K562 (cell line): ENCODE data around the gene OR6V1. TPM values are rescaled to one million over a fixed set of nuclear protein-coding genes. Genes with fewer than 3 reads are reported as not detected.

ENCODE experiments used
- ATAC-seq: fragments of 200-7000 bp; cut with Tn5 transposase; 3 replicates; pipeline ENCODE4 v1.9.1; 2020; ENCODE audit warnings: moderate library complexity
- Bru-seq: library from RNA; stranded (reverse); fragments of 400-500 nt; gene quantifications from one replicate; lab custom pipeline; 2021; lab: Mats Ljungman, UMichigan
- BruChase-seq, 2 experiments: library from RNA; stranded (reverse); fragments of 400-500 nt; gene quantifications; one replicate each; lab custom pipeline; 2021; lab: Mats Ljungman, UMichigan
- BruUV-seq: library from RNA; stranded (reverse); fragments of 400-500 nt; replicated peaks from 2 replicates; lab custom pipeline; 2021; lab: Mats Ljungman, UMichigan
- CTCF ChIA-PET: fragments of 300-600 bp; formaldehyde crosslinking; extraction: SDS; loops from one replicate; lab custom pipeline; 2021; ENCODE audit warnings: low intra/inter-chr PET ratio; lab: Yijun Ruan, JAX
- POLR2A ChIA-PET: fragments of 300-600, 350-650 bp; sonication (Branson Sonifier 250); formaldehyde crosslinking; extraction: SDS; loops from one replicate; lab custom pipeline; 2021; ENCODE audit warnings: antibody characterized with exemption, inconsistent platforms; lab: Yijun Ruan, JAX
- DNase-seq, 4 experiments: peaks; one replicate each; pipeline versions ENCODE4 v3.0.0 to v3.0.0-alpha.2; 2011 to 2018; ENCODE audit warnings: low spot score in 3 of 4, mixed read lengths in 3 of 4; ENCODE audit errors: extremely low read depth in 1 of 4
- FAIRE-seq: peaks from 2 replicates; lab custom pipeline; 2011; peaks lifted over from hg19 to GRCh38; lab: Jason Lieb, UNC
- H2AFZ ChIP-seq: 2 replicates; pipeline ENCODE4 v1.6.0; 2011; ENCODE audit warnings: low read depth, low read length, control low read depth, inconsistent platforms
- H3K27ac ChIP-seq: fragments of 200-600 bp; 3 replicates; pipeline ENCODE4 v1.8.0; 2011; ENCODE audit warnings: low read depth, mild to moderate bottlenecking, control low read depth, inconsistent platforms, low read length, moderate library complexity, mixed read lengths; ENCODE audit errors: extremely low read depth
- H3K27me3 ChIP-seq, 2 experiments: fragments of 300-600 bp in 1 of 2; 2 replicates in 1 of 2; 3 replicates in 1 of 2; pipeline versions ENCODE4 v1.6.0 to v1.8.0; 2011; ENCODE audit warnings: inconsistent platforms in 2 of 2, low read length in 2 of 2, mild to moderate bottlenecking in 1 of 2, mixed read lengths in 1 of 2, moderate library complexity in 1 of 2; ENCODE audit not compliant: control insufficient read depth in 2 of 2, insufficient read depth in 2 of 2
- H3K36me3 ChIP-seq: fragments of 300-600 bp; 3 replicates; pipeline ENCODE4 v1.8.0; 2011; ENCODE audit warnings: mild to moderate bottlenecking, low read length, inconsistent platforms; ENCODE audit not compliant: control insufficient read depth, insufficient read depth
- H3K4me1 ChIP-seq, 2 experiments: fragments of 200-600 bp in 1 of 2; replicated peaks in 1 of 2; 2 replicates in 1 of 2; 3 replicates in 1 of 2; pipeline versions ENCODE4 v1.5.1 to v1.8.0; 2011; ENCODE audit warnings: inconsistent platforms in 2 of 2, low read length in 2 of 2, mild to moderate bottlenecking in 1 of 2, mixed read lengths in 1 of 2, moderate library complexity in 1 of 2; ENCODE audit not compliant: control insufficient read depth in 2 of 2, insufficient read depth in 2 of 2
- H3K4me2 ChIP-seq: 2 replicates; pipeline ENCODE4 v1.6.1; 2011; ENCODE audit warnings: low read length, control low read depth, inconsistent platforms, mixed read lengths; ENCODE audit not compliant: insufficient read depth
- H3K4me3 ChIP-seq: fragments of 200-600 bp; sonication (generic), shearing (Covaris generic); 2 replicates; pipeline ENCODE4 v1.5.1; 2016; ENCODE audit warnings: control low read depth, inconsistent platforms
- H3K79me2 ChIP-seq: fragments of 200-600 bp; 3 replicates; pipeline ENCODE4 v1.8.0; 2011; ENCODE audit warnings: low read length, inconsistent platforms; ENCODE audit not compliant: control insufficient read depth, insufficient read depth
- H3K9ac ChIP-seq, 2 experiments: 2 replicates each; pipeline versions ENCODE4 v1.6.0 to v1.6.1; 2011; ENCODE audit warnings: low read depth in 2 of 2, low read length in 2 of 2, control low read depth in 1 of 2, inconsistent platforms in 1 of 2, mild to moderate bottlenecking in 1 of 2, mixed read lengths in 1 of 2; ENCODE audit not compliant: insufficient read depth in 1 of 2
- H3K9me1 ChIP-seq: one replicate; pipeline ENCODE4 v1.6.0; 2011; ENCODE audit warnings: inconsistent platforms, mild to moderate bottlenecking, low read length, moderate library complexity; ENCODE audit not compliant: control insufficient read depth, insufficient read depth
- H3K9me3 ChIP-seq: replicated peaks from 2 replicates; pipeline ENCODE4 v1.5.1; 2011; ENCODE audit warnings: low read depth, low read length, inconsistent platforms; ENCODE audit not compliant: control insufficient read depth, insufficient read depth
- H4K20me1 ChIP-seq: replicated peaks from 2 replicates; pipeline ENCODE4 v1.6.1; 2011; ENCODE audit warnings: low read length, inconsistent platforms, mixed read lengths; ENCODE audit not compliant: control insufficient read depth, insufficient read depth
- ZNF444 ChIP-seq: fragments of 250-450 bp; sonication (Bioruptor Pico); IDR thresholded peaks from 2 replicates; pipeline ENCODE4 v1.4.0; 2020; ENCODE audit warnings: mild to moderate bottlenecking, moderate library complexity
- WGBS: fragments of 100-300 bp; shearing (Covaris generic); methylation state at CpG from one replicate; pipeline ENCODE4 v1.1.6; 2016; ENCODE audit warnings: low coverage, mixed read lengths; ENCODE audit not compliant: insufficient coverage; ENCODE audit errors: missing lambda C conversion rate; 5-methylcytosine and 5-hydroxymethylcytosine counted together
- in situ Hi-C: fragments of 300-500 bp; cut with MboI; formaldehyde crosslinking; loops from 4 replicates; pipeline ENCODE4 v1.15.0; 2018; ENCODE audit warnings: inconsistent platforms, mixed read lengths
- intact Hi-C: fragments of 100-400 bp; cut with micrococcal nuclease; formaldehyde crosslinking; loops from 2 replicates; pipeline ENCODE4 v1.14.2; 2022
- long read RNA-seq, 3 experiments: library from polyadenylated mRNA in 2 of 3; library from RNA in 1 of 3; unstranded in 2 of 3; stranded (forward) in 1 of 3; transcript quantifications; one replicate each; pipeline ENCODE4 v2.0.0, GENCODE V29; 2019 to 2022
- polyA minus RNA-seq, 3 experiments: library from RNA; depleted of rRNA, polyadenylated mRNA; stranded (reverse); fragments of >200 nt; gene quantifications; 2 replicates each; pipeline ENCODE4 v1.2.3, GENCODE V29; 2011
- polyA plus RNA-seq, 8 experiments: library from polyadenylated mRNA; depleted of rRNA in 4 of 8; stranded (reverse) in 5 of 8; unstranded in 3 of 8; fragments of >200 nt; fragmentation: Nextera tagmentation in 2 of 8; fragmentation: Illumina TruSeq in 1 of 8; extraction: Ambion mirVana in 2 of 8; extraction: Trizol in 1 of 8; gene quantifications; 2 replicates each; pipeline versions ENCODE4 v1.2.1 to v1.2.3, GENCODE V29; 2011 to 2014; ENCODE audit warnings: inconsistent platforms in 1 of 8, missing spikeins in 1 of 8
- total RNA-seq, 7 experiments: library from RNA; depleted of rRNA in 6 of 7; stranded (reverse); fragments of >200 nt in 6 of 7; fragmentation: Illumina TruSeq in 2 of 7; extraction: Trizol in 2 of 7; gene quantifications; 2 replicates each; pipeline versions ENCODE4 v1.2.1 to v1.2.3, GENCODE V29; 2011 to 2021; ENCODE audit warnings: low replicate concordance in 1 of 7

Gene OR6V1
- not detected in 2 replicates for total RNA-seq (2011; cell fraction: chromatin; rRNA removed; ENCODE audit: low replicate concordance)
- total RNA-seq (2011; cell fraction: nucleolus; rRNA removed), result not detected in 2 replicates
- not detected in 2 replicates for total RNA-seq (2011; cell fraction: nucleoplasm; rRNA removed)
- total RNA-seq (2014; rRNA removed) (not detected in 2 replicates), total RNA-seq (2014; rRNA removed; fragmentation: Illumina TruSeq; extraction: Trizol) (not detected in 2 replicates), total RNA-seq (2015; rRNA removed; fragmentation: Illumina TruSeq; extraction: Trizol) (not detected in 2 replicates), total RNA-seq (2021) (not detected in 2 replicates), polyA plus RNA-seq (2011; rRNA removed) (not detected in 2 replicates), polyA plus RNA-seq (2014; fragmentation: Illumina TruSeq; extraction: Trizol) (not detected in 2 replicates), polyA plus RNA-seq (2014; fragmentation: Nextera tagmentation; extraction: Ambion mirVana) (not detected), polyA plus RNA-seq (2014; rRNA removed) (not detected in 2 replicates), polyA minus RNA-seq (2011; rRNA and poly(A)+ RNA removed) (not detected in 2 replicates), Bru-seq, nascent RNA (not detected), BruChase-seq, experiment 1, labeled RNA remaining after a 2-hour chase (not detected), BruChase-seq, experiment 2, labeled RNA remaining after a 6-hour chase (not detected)
- not detected in 2 replicates for polyA plus RNA-seq (2011; cell fraction: cytosol; rRNA removed)
- not detected in 2 replicates for polyA plus RNA-seq (2011; cell fraction: nucleus; rRNA removed)
- not detected in 2 replicates for polyA plus RNA-seq (2012)
- not detected in 2 replicates for polyA minus RNA-seq (2011; cell fraction: cytosol; rRNA and poly(A)+ RNA removed)
- polyA minus RNA-seq (2011; cell fraction: nucleus; rRNA and poly(A)+ RNA removed), result not detected in 2 replicates
- long read RNA-seq, experiment 1, result 0 reads
- long read RNA-seq, experiment 2, result 0 reads
- long read RNA-seq, experiment 3, result 0 reads

GRCh38 chr7:143052041-143052440 lies at the start of gene OR6V1:
Gene OR6V1 (plus strand): TSS chr7:143052341. CDS start chr7:143052341, 0 bp downstream.
- Histone ChIP-seq H3K9ac (no peak within 1 kb of the TSS), H3K4me1 (no peaks in the 10 kb centered on the region), H2AFZ (no peak within 1 kb of the TSS), H3K36me3 (no peaks in the 10 kb centered on the region), H3K79me2 (no peaks in the 10 kb centered on the region), H3K27me3 (peaks cover 12 to 21% of the 10 kb centered on the region in 2 experiments)
- no peak for DNase-seq
- CTCF ChIA-PET, result no interaction called here
- FAIRE-seq, result no peak
- no peak for TF ChIP-seq ZNF444 (CRISPR knock-in tag)
- TF ChIP-seq, all 486 proteins: peak for 0
- intact Hi-C loops (no loop called here), in situ Hi-C loops (no loop called here)
- Histone ChIP-seq H3K9me3 (no peaks in the 10 kb centered on the region), H3K4me2 (no peak within 1 kb of the TSS), H4K20me1 (no peaks in the 10 kb centered on the region), H3K27ac (no peak within 1 kb of the TSS), H3K9me1 (no peaks in the 10 kb centered on the region), H3K4me3 (no peak within 1 kb of the TSS)
- BruUV-seq, result no TSS peak
- 0% methylated on average over 4 of the region's 4 CpGs for WGBS
- no peak for ATAC-seq
- POLR2A ChIA-PET, result no interaction called here
